HG02885 (cell line): ENCODE measurements around the gene DUS1L.
"Not testable (repeated sequence)": the region's sequence is repeated elsewhere in the genome, so short reads cannot be mapped to it uniquely, and the experiment has no call there.

Experiments used
- ATAC-seq: cut with Tn5 transposase; IDR thresholded peaks from one replicate; pipeline ENCODE4 v1.9.1; 2021; ENCODE audit warnings: mild to moderate bottlenecking; ENCODE audit not compliant: unreplicated experiment, poor library complexity

The DUS1L gene

DNA sequence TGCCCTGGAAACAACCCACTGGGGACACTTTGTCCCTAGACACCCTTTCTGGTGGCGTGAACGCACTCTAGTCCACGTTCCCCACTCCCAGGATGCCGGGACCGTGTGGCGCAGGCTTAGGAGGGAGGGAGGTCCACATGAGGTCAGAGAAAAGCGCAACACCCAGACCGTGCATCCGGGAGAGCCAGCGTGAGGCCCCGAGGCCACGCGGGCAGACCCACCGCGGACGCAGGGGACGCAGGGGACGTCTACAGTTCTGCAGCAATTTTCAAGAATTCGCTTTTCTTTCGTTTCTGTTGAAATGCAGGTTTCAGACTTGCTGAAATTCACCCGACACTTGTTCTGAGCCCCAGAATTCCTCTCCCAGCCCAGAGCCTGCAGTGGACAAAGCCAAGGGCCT is 18.7 kb downstream of the DUS1L start:
- no peak for ATAC-seq

GRCh38 chr17:82045936-82046484 is 19.6 kb downstream of the DUS1L start:
- no peak for ATAC-seq

DNA sequence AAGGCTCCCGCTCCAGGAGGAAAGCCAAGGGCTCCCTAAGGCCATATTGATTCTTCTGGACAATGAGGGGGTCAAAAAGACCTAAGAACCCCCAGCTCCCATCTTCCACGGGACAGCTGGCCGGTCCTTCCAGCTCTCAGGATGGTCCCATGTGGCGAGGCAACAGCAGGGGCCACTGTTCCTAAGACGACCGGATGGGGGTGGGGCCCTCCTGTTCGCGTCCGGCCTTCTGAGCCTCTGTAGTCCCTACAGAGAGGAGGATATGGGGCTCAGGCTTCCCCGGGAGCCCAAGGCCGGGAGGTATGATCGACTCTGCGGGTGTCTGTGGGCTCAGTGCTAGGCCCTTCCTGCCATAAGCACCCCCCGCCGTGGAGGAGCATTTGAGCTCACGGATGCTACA is 22.1 kb downstream of the DUS1L start:
- no peak for ATAC-seq

DNA sequence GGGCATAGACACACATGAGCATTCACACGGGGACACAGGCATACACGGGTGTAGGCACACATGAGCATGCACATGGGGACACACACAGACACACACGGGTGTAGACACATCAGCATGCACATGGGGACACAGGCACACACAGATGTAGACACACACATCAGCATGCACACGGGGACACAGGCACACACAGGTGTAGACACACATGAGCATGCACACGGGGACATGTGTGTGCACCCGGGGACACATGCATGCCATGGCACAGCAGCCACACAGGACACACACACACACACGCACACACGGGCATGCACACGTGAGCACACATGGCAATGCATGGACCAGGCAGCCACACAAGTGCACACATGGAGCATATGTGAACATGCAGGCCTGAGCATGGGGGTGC is 23.0 kb downstream of the DUS1L start:
- no peak for ATAC-seq

DNA sequence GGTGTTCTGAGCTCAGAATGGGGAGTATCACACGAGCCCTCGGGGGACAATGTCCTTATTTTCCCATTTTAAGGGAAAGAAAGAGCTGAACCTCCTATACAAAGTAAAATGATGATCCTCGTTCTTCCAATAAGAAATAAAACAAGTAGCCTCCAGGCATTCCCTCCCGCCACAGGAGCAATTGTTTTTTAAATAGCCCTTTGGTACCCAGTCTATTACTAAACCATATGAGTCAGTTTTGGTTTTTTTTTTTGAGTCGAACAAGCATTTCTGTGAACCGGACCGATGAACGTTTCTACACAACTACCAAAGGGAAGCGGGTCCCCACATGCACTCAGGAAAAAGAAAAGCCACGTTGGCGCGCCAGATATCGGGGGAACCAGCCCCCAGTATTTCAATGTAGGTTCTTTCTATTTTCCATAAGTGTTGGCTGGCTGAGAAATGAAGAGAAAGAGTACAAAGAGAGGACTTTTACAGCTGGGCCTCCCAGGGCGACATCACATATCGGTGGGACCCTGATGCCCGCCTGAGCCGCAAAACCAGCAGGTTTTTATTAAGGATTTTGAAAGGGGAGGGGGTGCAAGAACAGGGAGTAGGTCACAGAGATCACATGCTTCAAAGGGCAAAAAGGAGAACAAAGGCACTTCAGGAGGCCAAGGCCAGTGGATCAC is 24.3 kb downstream of the DUS1L start:
- ATAC-seq, result no peak

- ATAC-seq, result no peak
These were observed 25.8 kb downstream of the DUS1L start for GRCh38 chr17:82039695-82040299.

GRCh38 chr17:82038796-82039409 is 26.7 kb downstream of the DUS1L start:
- ATAC-seq, result not testable (repeated sequence)

GRCh38 chr17:82037889-82038195 is 27.8 kb downstream of the DUS1L start:
- ATAC-seq, result no peak

DNA sequence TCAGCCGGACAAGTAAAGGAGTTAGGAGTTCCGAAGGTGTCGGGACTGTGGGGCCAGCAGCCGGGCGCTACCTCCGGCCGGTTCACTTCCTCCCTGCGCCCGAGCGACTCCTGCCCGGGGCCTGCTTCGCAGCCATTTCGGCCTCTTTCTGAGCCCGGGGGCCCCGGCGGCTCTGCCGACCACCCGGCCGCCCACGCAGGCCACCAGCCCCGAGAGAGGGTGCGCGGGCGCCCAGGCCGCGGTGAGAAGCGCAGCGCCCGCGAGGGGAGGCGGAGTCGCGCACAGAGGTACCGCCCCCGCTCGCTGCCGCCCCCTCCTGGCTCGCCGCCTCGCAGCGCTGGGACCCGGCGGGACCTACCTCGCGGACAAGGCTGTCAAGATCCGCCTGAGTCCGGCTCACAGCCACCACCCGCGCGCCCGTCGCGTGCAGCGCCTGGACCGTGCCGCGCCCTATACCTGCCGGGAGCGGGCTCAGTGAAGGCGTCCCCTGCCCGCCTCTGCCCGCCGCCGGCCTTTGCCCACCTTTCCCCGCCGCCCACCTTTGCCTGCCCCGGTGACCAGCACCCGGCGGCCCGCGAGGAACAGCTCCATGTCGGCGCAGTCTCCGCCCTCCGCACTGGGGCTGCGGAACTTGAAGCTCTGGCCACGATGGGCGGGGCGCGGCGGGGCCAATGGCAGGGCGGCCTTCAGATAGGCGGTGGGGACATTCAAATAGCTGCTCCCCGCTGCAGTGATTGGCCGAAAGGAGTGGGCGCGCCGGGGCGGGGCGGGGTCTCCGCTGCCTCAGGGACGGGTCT is 28.3 kb downstream of the DUS1L start, which contains the start of gene DCXR:
TSS of gene DCXR (minus strand) at position 606 of the 797 bp plus-strand sequence. CDS start at position 591, 15 bp downstream.
- ATAC-seq, result peak; percentile 87

DNA sequence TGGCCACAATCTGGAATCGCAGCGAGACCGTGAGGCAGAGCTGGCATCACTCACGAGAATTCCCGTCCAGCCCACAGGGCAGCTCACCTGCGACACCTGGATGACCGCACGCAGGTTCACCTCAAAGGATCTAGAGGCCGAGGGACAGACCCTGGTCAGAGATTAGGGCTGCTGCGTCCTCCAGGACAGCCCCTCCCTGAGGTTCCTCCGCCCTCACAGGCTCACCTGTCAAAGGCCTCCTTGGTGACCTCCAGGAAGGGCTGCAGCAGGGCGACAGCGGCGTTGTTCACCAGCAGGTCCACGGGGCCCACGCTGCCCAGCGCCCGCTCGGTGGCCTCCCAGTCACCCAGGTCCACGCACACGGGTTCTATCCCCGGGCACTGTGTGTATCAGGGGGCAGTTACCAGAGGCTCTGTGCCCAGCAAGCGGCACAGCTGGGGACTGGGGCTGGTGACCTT is 28.9 kb downstream of the DUS1L start:
- ATAC-seq, result peak; percentile 2

- ATAC-seq, result no peak
These were observed 29.5 kb downstream of the DUS1L start for GRCh38 chr17:82035956-82036633.

- no peak for ATAC-seq
These were observed 30.1 kb downstream of the DUS1L start for GRCh38 chr17:82035488-82035887.

DNA sequence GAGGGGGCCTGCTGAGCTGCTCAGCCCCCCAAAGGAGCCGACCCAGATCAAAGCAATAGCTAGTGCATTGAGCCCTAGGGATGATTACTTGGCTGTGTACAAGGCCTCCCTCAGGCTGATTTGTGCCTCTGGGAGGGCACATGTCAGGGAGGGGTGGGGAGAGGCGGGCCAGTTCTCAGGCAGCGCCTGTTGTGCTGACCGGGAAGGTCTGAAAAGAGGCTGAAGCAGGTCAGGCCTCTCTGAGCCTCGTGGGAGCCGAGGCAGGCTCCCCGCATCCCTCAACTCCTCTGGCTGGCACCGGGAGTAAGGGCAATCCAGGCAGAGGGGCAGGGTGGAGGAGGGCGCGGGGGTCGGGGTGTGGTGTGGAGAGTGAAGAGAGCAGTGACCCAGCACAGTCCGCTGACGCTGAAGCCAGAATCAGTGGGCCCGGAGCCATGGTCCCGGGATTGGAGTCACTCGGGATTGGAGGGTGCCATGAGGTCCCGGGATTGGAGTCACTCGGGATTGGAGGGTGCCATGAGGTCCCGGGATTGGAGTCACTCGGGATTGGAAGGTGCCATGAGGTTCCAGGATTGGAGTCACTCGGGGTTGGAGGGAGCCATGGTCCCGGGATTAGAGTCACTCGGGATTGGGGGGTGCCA is 31.1 kb downstream of the DUS1L start:
- no peak for ATAC-seq

DNA sequence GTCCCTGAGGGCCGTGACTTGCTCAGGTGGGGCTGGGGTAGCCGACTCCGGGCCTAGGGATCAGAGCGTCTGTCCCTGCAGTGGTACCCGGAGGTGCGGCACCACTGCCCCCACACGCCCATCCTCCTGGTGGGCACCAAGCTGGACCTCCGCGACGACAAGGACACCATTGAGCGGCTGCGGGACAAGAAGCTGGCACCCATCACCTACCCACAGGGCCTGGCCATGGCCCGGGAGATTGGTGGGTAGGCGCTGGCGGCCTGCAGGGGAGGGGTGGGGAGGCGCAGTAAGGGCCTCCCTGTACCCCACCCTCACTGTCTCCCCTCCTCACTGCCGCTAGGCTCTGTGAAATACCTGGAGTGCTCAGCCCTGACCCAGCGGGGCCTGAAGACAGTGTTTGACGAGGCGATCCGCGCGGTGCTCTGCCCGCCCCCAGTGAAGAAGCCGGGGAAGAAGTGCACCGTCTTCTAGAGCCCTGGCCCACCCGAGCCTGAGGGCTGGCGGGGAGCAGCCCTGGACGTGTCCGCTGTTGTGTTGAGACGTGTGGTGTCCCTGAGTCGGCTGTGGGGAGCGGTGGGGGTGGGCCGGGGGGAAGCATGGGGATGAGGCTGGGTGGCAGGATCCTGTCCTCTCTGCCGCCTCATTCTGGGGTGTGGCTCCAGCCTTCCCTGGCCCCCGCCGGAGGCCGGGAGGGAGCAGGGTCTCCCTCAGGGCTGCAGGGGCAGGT is 32.1 kb downstream of the DUS1L start:
- ATAC-seq, result no peak

- no peak for ATAC-seq
These were observed 33.5 kb downstream of the DUS1L start for GRCh38 chr17:82031885-82032627.

GRCh38 chr17:82031303-82031884 is 34.2 kb downstream of the DUS1L start, which contains the start of gene RAC3:
Gene RAC3, plus strand, starts transcription at chr17:82031678. Its CDS starts 84 bp downstream, at chr17:82031762.
- ATAC-seq, result peak; percentile 18

- ATAC-seq, result peak; percentile 65
These were observed 34.9 kb downstream of the DUS1L start for GRCh38 chr17:82030470-82031302.
